OCI-LY1 (cell line): ENCODE measurements around the gene MZF1.

Experiments
- H2AFZ ChIP-seq: fragments of 200-600 bp; sonication (generic), shearing (Covaris generic); 2 replicates; pipeline ENCODE4 v1.6.0; 2014; ENCODE audit warnings: antibody characterized with exemption, mild to moderate bottlenecking, low read length
- H3F3A ChIP-seq: fragments of 200-600 bp; sonication (generic), shearing (Covaris generic); 2 replicates; pipeline ENCODE4 v1.6.0; 2014; ENCODE audit warnings: mild to moderate bottlenecking, antibody characterized with exemption, low read length, moderate library complexity; ENCODE audit not compliant: insufficient read depth
- H3K27ac ChIP-seq: fragments of 200-600 bp; sonication (generic); 2 replicates; pipeline ENCODE4 v1.5.1; 2014; ENCODE audit warnings: low read length, mixed run types, mild to moderate bottlenecking, low read depth; ENCODE audit not compliant: poor library complexity, severe bottlenecking
- H3K27me3 ChIP-seq: fragments of 200-600 bp; sonication (generic); 2 replicates; pipeline ENCODE4 v1.6.0; 2014; ENCODE audit warnings: antibody characterized with exemption, mild to moderate bottlenecking, low read length, moderate library complexity; ENCODE audit not compliant: insufficient read depth
- H3K36me3 ChIP-seq: fragments of 200-600 bp; sonication (generic); 2 replicates; pipeline ENCODE4 v1.6.1; 2014; ENCODE audit warnings: mild to moderate bottlenecking, antibody characterized with exemption, low read length, moderate library complexity, mixed read lengths; ENCODE audit not compliant: insufficient read depth
- H3K4me1 ChIP-seq: fragments of 200-600 bp; sonication (generic); 2 replicates; pipeline ENCODE4 v1.5.1; 2014; ENCODE audit warnings: mild to moderate bottlenecking, low read length, moderate library complexity; ENCODE audit not compliant: insufficient read depth, severe bottlenecking
- H3K4me2 ChIP-seq: fragments of 200-600 bp; sonication (generic), shearing (Covaris generic); 2 replicates; pipeline ENCODE4 v1.6.1; 2014; ENCODE audit warnings: low read length
- H3K4me3 ChIP-seq: fragments of 200-600 bp; sonication (generic); 2 replicates; pipeline ENCODE4 v1.5.1; 2014; ENCODE audit warnings: low read length, low read depth, mild to moderate bottlenecking, mixed read lengths; ENCODE audit not compliant: poor library complexity, severe bottlenecking
- H3K79me2 ChIP-seq: fragments of 200-600 bp; shearing (Covaris generic); 2 replicates; pipeline ENCODE4 v1.6.1; 2016; ENCODE audit warnings: mixed run types, low read length, mixed read lengths; ENCODE audit not compliant: insufficient read depth
- H3K9ac ChIP-seq: fragments of 200-600 bp; sonication (generic), shearing (Covaris generic); 2 replicates; pipeline ENCODE4 v1.6.1; 2014; ENCODE audit warnings: mild to moderate bottlenecking, low read length, mixed read lengths
- H3K9me2 ChIP-seq: fragments of 200-600 bp; sonication (generic), shearing (Covaris generic); 2 replicates; pipeline ENCODE4 v1.6.1; 2014; ENCODE audit warnings: low read depth, mild to moderate bottlenecking, low read length, mixed read lengths
- H3K9me3 ChIP-seq: fragments of 200-600 bp; shearing (Covaris generic); 2 replicates; pipeline ENCODE4 v1.6.1; 2014; ENCODE audit warnings: low read length, mixed read lengths
- H4K20me1 ChIP-seq: fragments of 200-600 bp; sonication (generic), shearing (Covaris generic); 2 replicates; pipeline ENCODE4 v1.6.0; 2016; ENCODE audit warnings: mild to moderate bottlenecking, low read length; ENCODE audit not compliant: insufficient read depth
- EZH2 ChIP-seq: fragments of 200-600 bp; sonication (generic), shearing (Covaris generic); IDR thresholded peaks from 2 replicates; pipeline ENCODE4 v1.8.0; 2017; ENCODE audit warnings: borderline replicate concordance, mixed run types, mild to moderate bottlenecking, antibody characterized with exemption, low read length, moderate library complexity, mixed read lengths
- TF ChIP-seq, protein P1 (sequence below): fragments of 200-600 bp; sonication (generic), shearing (Covaris generic); IDR thresholded peaks from 2 replicates; pipeline ENCODE4 v1.5.1; 2017; ENCODE audit warnings: mild to moderate bottlenecking, antibody characterized with exemption, low read length, moderate library complexity, mixed read lengths

Gene MZF1

DNA sequence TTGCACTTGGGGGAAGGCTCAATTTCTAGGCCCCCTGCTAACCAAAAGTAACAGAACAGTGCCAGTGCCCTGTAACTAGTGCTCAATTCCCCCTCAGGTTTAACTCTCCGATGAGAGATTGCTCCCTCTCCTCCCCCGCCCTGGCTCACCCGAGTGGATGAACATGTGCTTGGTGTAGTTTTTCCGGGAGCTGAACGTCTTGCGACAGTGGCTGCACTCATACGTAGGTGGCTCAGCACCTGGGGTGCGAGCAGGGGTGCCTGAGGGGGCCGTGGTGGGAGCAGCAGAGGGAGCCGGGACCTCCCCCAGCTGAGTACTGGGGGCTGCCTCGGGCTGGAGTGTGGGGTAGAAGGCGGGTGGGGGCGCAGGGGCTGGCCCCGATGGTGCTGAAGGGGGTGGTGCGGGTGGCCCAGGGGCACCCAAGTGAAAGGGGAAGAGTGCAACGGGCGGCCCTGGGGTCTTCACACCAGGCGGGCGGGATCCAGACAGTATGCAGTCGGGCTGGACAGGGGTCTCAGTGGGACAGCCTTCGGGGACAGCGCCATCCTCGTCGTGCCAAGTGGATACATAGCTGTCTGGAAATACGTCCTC, 56.8 kb downstream of the MZF1 start:
- Histone ChIP-seq H3K79me2 (peaks cover 5% of the 10 kb centered on the region; the same call in 1 of the 2 replicates), H3F3A (no peaks in the 10 kb centered on the region), H3K27me3 (no peaks in the 10 kb centered on the region), H3K4me3 (peak overlapping the region; percentile 89), H3K36me3 (peaks cover 9% of the 10 kb centered on the region; the same call in 1 of the 2 replicates), H3K4me1 (peaks cover 53% of the 10 kb centered on the region), H2AFZ (no peak overlapping the region), H3K27ac (peak overlapping the region; percentile 74), H3K9me2 (no peaks in the 10 kb centered on the region), H3K9me3 (no peaks in the 10 kb centered on the region), H4K20me1 (no peaks in the 10 kb centered on the region), H3K4me2 (peak overlapping the region; percentile 87), H3K9ac (peak overlapping the region; percentile 42; the same call in 1 of the 2 replicates)
- no peak for TF ChIP-seq EZH2
- TF ChIP-seq, protein P1, sequence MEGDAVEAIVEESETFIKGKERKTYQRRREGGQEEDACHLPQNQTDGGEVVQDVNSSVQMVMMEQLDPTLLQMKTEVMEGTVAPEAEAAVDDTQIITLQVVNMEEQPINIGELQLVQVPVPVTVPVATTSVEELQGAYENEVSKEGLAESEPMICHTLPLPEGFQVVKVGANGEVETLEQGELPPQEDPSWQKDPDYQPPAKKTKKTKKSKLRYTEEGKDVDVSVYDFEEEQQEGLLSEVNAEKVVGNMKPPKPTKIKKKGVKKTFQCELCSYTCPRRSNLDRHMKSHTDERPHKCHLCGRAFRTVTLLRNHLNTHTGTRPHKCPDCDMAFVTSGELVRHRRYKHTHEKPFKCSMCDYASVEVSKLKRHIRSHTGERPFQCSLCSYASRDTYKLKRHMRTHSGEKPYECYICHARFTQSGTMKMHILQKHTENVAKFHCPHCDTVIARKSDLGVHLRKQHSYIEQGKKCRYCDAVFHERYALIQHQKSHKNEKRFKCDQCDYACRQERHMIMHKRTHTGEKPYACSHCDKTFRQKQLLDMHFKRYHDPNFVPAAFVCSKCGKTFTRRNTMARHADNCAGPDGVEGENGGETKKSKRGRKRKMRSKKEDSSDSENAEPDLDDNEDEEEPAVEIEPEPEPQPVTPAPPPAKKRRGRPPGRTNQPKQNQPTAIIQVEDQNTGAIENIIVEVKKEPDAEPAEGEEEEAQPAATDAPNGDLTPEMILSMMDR = no peak

DNA sequence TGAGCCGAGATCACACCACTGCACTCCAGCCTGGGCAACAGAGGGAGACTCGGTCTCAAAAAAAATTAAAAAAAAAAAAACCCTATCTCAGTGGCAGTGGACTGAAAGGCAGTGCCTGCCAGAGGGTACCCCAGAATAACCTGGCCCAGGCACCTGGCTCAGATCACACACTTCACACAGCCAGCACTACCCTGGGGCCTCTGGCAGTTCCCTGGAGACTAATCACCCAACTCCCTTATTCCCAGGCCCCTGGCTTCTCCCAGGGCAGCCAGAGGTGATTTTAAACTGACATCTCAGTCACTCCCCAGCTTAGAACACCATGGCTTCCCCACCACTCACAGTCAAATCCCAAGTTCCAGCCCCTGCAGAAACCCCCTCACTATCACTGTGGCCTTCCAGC, 57.9 kb downstream of the MZF1 start:
- Histone ChIP-seq H3F3A (no peaks in the 10 kb centered on the region), H3K27me3 (no peaks in the 10 kb centered on the region), H3K9me3 (no peaks in the 10 kb centered on the region), H2AFZ (no peak overlapping the region), H3K4me2 (peak overlapping the region; percentile 87), H4K20me1 (no peaks in the 10 kb centered on the region), H3K27ac (peak overlapping the region; percentile 74), H3K4me3 (peak overlapping the region; percentile 89), H3K79me2 (peaks cover 5% of the 10 kb centered on the region; the same call in 1 of the 2 replicates), H3K9ac (peak overlapping the region; percentile 42), H3K36me3 (peaks cover 9% of the 10 kb centered on the region; the same call in 1 of the 2 replicates), H3K9me2 (no peaks in the 10 kb centered on the region), H3K4me1 (peaks cover 46% of the 10 kb centered on the region)
- no peak for TF ChIP-seq EZH2

DNA sequence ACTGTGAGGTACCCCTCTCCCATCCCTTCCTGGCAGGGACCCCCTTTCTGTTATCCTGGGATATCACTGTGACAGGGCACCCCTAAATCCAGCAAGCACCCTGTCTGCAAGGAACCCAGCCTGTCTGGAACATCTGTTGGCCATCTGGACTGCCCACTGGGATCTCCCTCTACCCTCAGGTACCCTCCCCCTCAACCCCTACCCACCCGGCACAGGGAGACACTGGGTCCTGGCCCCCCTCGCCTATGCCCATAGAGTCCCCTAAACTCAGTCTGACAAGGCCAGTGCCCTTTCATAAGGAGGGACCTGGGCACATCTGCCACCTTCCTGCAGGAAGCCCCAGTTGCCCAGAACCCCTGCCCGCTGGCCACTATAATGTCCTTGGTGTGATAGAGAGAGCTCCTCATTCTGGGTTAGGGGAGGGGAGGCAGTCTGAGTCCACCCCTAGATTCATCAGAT, 58.5 kb downstream of the MZF1 start:
- H3K27me3 ChIP-seq = no peaks in the 10 kb centered on the region
- no peak for TF ChIP-seq EZH2
- TF ChIP-seq, protein P1 = no peak
- peak overlapping the region; percentile 87 for H3K4me2 ChIP-seq
- peaks cover 9% of the 10 kb centered on the region for H3K36me3 ChIP-seq
- peak overlapping the region; percentile 89 for H3K4me3 ChIP-seq
- no peaks in the 10 kb centered on the region for H4K20me1 ChIP-seq
- H3K27ac ChIP-seq = peak overlapping the region; percentile 71
- peaks cover 44% of the 10 kb centered on the region for H3K4me1 ChIP-seq
- peaks cover 5% of the 10 kb centered on the region; the same call in 1 of the 2 replicates for H3K79me2 ChIP-seq
- no peaks in the 10 kb centered on the region for H3F3A ChIP-seq
- H3K9ac ChIP-seq = peak overlapping the region; percentile 95
- no peak overlapping the region for H2AFZ ChIP-seq
- no peaks in the 10 kb centered on the region for H3K9me3 ChIP-seq
- no peaks in the 10 kb centered on the region for H3K9me2 ChIP-seq
